ENCODE results near the gene SENP6.
"Not testable (repeated sequence)": the region's sequence is repeated elsewhere in the genome, so short reads cannot be mapped to it uniquely, and the experiment has no call there.

The SENP6 gene, protein sequence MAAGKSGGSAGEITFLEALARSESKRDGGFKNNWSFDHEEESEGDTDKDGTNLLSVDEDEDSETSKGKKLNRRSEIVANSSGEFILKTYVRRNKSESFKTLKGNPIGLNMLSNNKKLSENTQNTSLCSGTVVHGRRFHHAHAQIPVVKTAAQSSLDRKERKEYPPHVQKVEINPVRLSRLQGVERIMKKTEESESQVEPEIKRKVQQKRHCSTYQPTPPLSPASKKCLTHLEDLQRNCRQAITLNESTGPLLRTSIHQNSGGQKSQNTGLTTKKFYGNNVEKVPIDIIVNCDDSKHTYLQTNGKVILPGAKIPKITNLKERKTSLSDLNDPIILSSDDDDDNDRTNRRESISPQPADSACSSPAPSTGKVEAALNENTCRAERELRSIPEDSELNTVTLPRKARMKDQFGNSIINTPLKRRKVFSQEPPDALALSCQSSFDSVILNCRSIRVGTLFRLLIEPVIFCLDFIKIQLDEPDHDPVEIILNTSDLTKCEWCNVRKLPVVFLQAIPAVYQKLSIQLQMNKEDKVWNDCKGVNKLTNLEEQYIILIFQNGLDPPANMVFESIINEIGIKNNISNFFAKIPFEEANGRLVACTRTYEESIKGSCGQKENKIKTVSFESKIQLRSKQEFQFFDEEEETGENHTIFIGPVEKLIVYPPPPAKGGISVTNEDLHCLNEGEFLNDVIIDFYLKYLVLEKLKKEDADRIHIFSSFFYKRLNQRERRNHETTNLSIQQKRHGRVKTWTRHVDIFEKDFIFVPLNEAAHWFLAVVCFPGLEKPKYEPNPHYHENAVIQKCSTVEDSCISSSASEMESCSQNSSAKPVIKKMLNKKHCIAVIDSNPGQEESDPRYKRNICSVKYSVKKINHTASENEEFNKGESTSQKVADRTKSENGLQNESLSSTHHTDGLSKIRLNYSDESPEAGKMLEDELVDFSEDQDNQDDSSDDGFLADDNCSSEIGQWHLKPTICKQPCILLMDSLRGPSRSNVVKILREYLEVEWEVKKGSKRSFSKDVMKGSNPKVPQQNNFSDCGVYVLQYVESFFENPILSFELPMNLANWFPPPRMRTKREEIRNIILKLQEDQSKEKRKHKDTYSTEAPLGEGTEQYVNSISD
- total RNA-seq = 179 to 231 reads per million in 2 experiments

DNA sequence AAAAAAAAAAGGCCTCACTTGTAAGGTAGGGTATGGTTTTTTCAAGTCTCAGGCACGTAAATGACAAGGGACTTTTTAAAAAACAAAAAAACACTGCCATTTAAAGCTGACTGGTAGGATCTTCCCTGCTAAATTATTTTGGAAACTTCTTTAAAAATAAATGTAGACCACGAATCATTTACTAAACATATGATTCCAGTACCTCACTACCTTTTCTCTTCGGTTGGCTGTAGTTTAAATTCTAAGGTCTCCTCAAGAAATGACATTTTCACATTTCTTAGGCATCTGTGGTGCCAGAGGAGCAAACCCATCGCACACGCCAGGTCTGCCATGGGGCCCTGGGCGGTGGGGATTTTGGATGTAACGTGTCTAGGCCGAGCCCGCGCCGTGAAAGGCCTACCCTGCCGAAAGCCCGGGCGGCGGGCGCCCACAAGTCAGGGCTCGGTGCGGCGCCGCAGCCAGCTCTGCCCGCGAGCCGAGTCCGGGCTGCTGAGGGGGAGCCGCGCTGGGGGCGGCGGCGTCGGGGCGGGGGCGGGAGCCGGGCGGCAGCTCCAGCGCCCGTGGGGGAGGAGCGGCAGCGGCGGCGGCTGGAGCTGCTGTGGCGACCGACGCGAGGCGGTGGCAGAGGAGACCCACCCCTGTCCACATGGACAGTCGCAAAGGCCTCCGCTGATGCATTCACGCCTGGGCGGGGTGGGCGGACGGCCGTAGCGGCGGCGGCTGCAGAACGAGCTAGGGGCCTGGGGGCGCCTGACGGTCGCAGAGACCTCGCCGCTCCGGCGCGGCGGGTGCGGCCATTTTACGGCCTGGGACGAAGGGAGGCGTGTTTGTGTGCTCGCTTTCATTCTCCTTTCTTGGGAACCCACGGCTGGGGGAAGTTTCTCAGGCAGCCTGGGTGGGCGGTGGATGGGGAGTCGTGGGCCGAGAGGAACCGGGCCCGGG lies at the start of gene SENP6:
TSS of gene SENP6 (plus strand) at position 577 of the 942 bp plus-strand sequence. CDS start 645 bp downstream, outside the sequence.
- DNase-seq (ENCODE audit: low read depth) = peak; percentile 51

DNA sequence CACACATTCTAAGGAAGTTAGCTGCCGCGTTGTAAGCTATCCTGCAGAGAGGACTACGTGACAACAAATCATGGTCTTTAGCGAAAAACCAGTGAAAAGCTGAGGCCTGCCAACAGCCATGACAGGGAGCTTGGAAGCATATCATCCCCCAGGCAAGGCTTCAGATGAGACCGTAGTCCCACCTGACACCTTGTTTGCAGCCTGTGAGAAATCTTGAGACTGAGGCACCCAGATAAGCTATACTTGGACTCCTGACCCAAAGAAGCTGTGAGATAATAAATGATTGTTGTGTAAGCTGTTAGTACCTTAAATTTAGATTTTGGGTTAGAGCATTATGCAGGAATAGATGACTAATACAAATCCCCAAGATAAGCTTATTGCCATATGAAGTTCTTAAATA lies 45.4 kb upstream of the SENP6 start:
- no peak for DNase-seq (ENCODE audit: low read depth)

DNA sequence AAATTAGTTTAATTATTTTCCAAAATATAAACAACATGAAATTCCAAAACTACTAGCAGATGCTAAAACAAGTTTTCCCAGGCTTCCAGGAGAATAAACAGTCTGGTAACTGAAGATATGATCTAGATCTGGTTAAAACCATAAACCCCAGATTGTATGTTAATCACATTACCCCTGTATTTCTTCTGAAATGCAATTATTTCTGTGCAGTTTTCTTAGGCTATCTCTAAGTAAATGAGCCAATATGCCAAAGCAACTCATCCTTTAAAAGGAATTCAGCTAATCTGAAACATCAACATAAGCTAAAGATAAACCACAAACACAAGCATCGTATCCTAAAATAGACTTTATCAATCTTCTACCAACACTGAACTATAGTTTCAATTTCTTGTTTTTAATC lies 44.6 kb upstream of the SENP6 start:
- DNase-seq (ENCODE audit: low read depth) = no peak

DNA sequence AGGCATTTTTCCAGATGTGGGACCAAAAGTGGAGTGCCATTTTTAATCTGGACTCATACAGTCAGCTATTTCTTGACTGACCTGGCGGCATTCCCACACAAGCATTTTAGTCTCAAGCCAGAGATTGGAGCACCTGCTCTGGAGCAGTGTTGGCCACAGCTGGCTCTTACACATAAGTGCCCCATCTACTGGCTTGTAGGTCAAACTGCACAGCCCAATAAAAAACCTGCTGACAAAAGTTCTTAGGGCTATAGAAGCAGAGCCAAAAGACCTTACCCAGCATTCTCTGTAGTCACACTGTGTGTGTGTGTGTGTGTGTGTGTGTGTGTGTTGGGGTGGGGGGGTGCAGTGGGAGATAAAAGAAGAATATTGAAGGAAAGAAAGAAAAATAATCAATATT lies 38.6 kb upstream of the SENP6 start:
- DNase-seq (ENCODE audit: low read depth) = no peak

DNA sequence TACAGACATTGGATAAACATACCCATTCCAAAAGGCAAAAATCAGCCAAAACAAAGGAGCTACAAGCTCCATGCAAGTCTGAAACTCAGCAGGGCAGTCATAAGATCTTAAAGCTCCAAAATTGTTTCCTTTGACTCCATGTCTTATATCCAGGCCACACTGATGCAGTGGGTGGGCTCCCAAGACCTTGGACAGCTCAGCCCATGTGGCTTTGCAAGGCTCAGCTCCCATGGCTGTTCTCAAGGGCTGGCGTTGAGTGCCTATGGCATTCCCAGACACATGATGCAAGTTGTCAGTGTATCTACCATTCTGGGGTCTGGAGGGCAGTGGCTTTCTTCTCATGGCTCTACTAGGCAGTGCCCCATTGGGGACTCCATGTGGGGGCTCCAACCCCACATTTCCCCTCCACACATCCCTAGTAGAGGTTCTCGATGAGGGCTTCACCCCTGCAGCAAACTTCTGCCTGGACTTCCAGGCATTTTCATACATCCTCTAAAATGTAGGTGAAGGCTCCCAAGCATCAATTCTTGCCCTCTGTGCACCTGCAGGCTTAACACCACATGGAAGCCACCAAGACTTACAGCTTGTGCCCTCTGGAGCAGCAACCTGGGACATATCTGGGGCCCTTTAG lies 35.4 kb upstream of the SENP6 start:
- no peak for DNase-seq (ENCODE audit: low read depth)

DNA sequence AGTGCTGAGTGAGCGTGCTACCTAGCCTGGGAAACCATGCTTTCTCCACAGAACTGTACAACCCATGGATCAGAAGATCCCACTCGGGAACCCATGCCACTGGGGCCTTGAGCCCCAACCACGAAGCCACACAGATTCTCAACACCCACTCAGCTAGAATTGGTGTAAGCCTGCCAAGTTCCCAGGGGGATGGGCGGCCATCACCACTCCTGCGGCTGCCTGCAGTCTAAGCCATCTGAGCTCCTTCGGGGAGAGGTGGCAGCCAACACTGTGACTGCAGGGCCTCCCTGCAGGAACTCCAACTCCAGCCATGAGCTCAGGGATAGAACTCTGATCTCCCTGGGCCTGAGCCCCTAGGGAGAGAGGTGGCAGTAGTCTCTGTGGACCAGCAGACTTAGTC lies 33.6 kb upstream of the SENP6 start:
- DNase-seq (ENCODE audit: low read depth) = no peak

DNA sequence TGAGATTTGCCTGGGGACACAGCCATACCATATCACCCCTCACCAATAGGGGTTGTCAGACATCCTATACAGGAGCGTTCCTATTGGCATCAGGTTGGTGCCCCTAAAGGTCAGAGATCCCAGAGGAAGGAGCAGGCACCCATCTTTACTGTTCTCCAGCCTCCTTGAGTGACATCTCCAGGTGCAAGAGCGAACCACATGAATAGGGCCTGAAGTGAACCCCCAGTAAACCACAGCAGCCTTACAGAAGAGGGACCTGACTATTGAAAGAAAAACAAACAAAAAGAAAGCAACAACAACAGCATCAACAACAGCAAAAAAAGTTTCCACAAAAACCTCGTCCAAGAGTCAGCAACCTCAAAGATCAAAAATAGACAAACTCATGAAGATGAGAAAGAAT lies 32.7 kb upstream of the SENP6 start:
- DNase-seq (ENCODE audit: low read depth) = no peak

DNA sequence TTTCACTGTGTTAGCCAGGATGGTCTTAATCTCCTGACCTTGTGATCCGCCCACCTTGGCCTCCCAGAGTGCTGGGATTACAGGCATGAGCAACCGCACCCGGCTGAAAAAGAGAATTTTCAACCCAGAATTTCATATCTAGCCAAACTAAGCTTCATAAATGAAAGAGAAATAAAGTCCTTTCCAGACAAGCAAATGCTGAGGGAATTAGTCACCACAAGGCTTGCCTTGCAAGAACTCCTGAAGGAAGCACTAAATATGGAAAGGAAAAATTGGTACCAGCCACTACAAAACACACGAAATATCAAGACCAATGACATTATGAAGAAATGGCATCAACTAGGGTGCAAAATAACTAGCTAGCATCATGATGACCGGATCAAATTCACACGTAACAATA lies 31.0 kb upstream of the SENP6 start:
- DNase-seq (ENCODE audit: low read depth) = not testable (repeated sequence)

DNA sequence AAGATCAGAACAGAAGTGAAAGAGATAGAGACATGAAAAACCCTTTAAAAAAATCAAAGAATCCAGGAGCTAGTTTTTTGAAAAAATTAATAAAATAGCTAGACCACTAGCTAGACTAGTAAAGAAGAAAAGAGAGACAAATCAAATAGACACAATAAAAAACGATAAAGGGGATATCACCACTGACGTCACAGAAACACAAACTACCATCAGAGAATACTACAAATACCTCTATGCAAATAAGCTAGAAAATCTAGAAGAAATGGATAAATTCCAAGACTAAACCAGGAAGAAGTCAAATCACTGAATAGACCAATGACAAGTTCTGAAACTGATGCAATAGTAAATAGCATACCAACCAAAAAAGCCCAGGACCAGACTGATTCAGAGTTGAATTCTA lies 29.6 kb upstream of the SENP6 start:
- DNase-seq (ENCODE audit: low read depth) = no peak

DNA sequence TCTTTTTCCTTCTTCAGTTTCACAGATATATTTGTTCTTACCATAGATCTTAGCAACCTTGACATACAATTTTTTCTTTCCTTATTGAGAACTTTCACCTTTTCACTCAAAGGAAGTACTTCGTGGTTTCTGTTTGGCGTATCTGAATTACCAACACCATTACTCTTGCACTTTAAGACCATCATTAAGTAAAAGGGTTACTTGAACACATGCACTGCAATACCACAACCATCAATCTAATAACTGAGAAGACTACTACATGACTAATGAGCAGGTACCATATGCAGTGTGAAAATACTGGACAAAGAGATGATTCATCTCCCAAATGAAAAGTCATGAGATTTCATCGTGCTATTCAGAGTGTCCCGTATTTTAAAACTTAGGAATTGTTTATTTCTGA lies 21.7 kb upstream of the SENP6 start:
- DNase-seq (ENCODE audit: low read depth) = no peak

DNA sequence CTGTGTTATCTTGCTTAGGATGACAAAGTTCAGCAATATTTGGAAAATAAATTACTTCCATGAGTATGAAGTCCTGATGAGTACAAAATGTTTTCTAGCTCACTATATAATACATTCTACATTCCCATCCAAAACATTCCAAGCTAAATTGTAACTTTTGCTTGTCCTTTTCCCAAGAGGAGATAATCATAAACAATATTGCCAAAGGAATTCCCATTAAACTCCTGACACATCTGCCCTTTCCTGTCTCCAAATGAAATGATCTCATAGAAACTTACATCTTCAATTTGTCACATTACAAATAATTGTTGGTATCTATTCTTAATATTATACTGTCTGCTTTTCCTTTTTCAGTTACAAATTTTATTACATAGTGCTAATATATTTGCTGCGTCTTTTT lies 20.4 kb upstream of the SENP6 start:
- DNase-seq (ENCODE audit: low read depth) = no peak

DNA sequence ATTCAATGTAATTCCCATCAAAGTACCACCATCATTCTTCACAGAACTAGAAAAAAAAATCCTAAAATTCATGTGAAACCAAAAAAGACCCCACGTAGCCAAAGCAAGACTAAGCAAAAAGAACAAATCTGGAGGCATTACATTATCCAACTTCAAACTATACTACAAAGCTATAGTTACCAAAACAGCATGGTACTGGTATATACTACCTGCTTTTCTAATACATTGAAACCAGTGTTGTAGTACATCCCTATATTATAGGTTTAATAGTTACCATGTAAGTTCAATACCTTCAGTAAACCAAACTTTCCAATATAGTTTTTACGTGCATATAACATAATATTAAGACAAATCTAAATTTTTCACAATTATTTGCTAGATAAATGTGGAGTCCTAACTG lies 17.1 kb upstream of the SENP6 start:
- not testable (repeated sequence) for DNase-seq (ENCODE audit: low read depth)

DNA sequence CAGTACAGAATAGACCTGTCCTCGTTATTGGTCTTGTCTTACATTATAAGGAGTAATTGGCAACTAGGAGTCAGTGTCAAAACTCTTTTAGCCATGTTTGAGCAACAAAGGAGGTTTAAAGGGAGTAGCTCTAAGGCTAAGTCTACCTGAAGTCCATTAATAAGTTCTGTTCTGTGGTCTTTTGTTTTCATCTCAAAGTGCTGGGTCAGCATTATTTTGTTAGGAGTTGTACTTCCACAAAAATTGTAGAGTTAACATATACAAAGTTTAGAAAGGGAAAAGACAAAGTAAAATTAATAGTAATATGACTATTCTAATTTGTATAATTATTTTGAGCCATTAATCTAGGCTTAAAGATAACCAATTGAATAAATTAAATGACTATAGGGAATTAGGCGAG lies 12.7 kb upstream of the SENP6 start:
- DNase-seq (ENCODE audit: low read depth) = no peak

DNA sequence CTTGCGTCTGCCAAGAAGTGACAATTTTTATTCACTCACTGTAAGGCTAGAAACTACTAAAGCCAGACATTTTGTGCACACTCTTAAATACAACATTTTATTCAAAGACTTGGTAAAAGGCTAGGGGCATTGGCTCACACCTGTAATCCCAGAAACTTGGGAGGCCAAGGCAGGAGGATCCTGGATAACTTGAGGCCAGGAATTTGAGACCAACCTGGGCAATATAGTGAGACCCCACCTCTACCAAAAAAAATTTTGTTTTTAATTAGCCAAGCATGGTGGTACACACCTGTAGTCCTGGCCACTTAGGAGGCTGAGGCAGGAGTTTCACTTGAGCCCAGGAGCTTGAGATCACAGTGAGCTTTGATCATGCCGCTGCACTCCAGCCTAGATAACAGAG lies 11.3 kb upstream of the SENP6 start:
- DNase-seq (ENCODE audit: low read depth) = no peak

DNA sequence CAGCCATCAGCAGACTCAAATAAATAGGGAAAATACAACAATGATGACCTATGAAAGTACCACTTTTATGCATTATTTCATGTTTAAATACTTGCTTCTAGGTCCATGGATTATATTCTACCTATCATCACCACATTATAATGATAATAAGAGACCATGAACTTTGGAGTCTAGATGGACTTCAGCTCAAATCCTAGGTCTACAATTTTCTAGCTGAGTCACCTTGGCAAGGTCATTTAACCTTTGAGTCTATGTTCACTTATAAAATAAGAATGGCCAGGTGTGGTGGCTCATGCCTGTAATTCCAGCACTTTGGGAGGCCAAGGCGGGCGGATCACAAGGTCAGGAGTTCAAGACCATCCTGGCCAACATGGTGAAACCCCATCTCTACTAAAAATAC lies 5.3 kb upstream of the SENP6 start:
- DNase-seq (ENCODE audit: low read depth) = not testable (repeated sequence)

DNA sequence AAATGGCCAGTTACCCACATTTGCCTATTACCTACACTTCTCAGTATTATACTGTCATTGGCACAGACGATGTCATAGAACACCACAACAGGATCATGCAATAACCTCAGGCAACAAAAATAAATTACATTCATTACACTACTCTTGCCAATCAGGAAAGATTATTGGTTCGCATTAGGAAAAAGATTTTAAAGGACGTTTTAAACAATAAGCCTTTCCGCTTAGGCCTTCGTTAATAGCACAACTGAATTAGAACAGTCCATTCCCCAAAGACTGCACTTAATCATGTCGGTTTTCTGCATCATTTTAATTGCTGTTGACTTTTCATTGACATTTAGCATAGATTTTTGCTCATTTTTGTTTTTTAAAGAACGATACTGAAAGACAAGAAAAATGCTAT lies 912 bp upstream of the SENP6 start:
- DNase-seq (ENCODE audit: low read depth) = no peak

DNA sequence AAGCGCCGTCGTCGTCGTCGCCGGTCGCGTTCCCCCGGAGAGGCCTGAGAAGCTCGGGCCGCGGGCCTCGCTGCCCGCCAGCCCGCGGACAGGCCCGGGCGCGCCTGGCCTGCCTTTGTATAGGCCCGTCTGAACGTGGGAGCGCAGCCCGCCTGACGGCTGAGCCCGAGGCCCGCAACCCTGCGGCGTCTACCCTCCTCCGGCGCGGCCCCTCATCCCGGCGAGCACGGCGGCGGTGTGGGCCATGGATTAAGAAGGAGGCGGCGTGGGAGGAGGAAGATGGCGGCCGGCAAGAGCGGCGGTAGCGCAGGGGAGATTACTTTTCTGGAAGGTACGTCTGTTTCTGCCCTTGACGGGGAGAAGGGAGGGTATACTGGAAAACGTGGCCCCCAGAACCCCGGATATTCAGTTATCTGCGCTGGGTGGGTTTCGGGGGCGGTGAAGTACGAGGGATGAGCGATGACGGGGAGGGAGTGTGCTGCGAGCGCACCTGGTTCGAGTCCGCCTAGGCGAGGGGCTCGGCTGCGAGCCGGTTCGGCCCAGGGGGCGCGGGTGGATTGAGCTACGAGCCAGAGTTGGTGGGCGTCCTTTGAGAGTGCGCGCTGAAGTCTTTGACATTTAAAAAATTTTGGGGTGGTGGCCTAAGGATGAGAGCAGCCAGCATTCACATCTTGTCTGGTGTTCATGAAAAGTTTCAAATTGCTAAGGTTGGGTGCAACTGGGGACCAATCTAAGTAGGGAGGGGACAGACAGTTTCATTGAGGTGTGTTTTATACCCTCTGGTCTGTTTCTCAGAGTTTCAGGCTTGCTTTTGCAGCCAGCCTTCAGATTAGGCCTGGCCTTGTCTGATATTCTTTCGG lies 796 bp downstream of the SENP6 start:
- DNase-seq (ENCODE audit: low read depth) = peak; percentile 37

DNA sequence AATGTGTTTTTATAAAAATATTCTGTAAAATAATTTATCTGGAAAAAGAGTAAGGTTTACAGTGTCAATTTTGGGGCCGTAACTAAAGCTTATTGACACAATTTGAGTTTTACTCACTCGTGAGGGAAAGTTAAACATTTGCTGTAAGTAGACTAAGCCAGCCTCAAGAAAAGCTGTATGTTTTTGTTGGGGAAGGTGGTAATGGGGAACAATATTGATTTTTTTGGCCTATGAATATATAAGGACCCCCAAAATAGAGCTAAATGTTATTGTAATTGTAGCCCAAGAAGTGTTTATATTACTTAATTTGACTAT lies 1.4 kb downstream of the SENP6 start:
- DNase-seq (ENCODE audit: low read depth) = no peak

DNA sequence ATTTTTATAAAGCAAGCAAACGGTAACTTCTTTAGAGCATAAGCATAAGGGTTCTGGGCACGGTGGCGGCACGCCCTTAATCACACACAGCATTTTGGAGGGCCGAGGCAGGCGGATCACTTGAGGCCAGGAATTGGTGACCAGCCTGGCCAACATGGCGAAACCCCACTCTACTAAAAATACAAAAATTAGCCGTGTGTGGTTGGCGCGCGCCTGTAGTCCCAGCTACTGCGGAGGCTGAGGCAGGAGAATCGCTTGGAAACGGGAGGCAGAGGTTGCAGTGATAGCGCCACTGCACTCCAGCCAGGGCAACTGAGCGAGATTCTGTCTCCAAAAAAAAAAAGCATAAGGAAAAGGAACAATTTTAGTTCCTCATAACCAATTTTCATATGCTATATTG lies 2.6 kb downstream of the SENP6 start:
- no peak for DNase-seq (ENCODE audit: low read depth)

DNA sequence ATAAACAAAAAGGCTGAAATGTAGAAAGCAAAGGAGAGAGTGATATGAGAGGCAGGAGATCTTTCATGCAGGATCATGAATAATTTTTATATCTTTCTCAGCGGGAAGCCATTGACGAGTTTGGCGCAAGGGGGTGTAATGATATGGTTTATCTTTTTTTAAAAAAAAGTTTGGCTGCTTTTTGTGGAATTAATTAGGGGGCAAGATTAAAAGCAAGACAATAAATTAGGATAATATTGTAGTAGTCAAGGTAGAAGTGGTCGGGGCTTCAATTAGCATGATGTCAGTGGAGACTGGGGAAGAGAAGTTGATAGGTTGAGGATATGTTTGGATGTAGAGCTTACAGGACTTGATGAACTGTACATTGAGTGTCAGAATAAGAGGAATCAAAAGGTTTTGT lies 4.0 kb downstream of the SENP6 start:
- DNase-seq (ENCODE audit: low read depth) = no peak
